H1 (cell line): ENCODE results near the gene RBBP9. TPM values are rescaled to one million over a fixed set of nuclear protein-coding genes. Genes with fewer than 3 reads are reported as not detected.

Experiments used
- CTCF ChIA-PET: fragments of 300-600 bp; sonication (Branson Sonifier 250); formaldehyde crosslinking; loops from one replicate; lab custom pipeline; 2021; ENCODE audit not compliant: partially characterized antibody; lab: Charles Lee
- POLR2A ChIA-PET: fragments of 300-600 bp; sonication (Branson Sonifier 250); formaldehyde crosslinking; loops from one replicate; lab custom pipeline; 2021; ENCODE audit warnings: inconsistent platforms; ENCODE audit not compliant: partially characterized antibody; lab: Charles Lee
- DNase-seq, 2 experiments: peaks; one replicate each; pipeline versions ENCODE4 v3.0.0 to v3.0.0-alpha.2; 2010 to 2022; ENCODE audit warnings: low spot score in 2 of 2, low read depth in 1 of 2, mixed read lengths in 1 of 2
- FAIRE-seq: peaks from 2 replicates; lab custom pipeline; 2011; peaks lifted over from hg19 to GRCh38; lab: Jason Lieb, UNC
- H2AFZ ChIP-seq: 2 replicates; pipeline ENCODE4 v1.8.1; 2012; ENCODE audit warnings: low read length, inconsistent platforms
- H2AK5ac ChIP-seq: 2 replicates; pipeline ENCODE4 v1.6.1; 2013; ENCODE audit warnings: low read depth, low read length
- H2BK120ac ChIP-seq: replicated peaks from 2 replicates; pipeline ENCODE3; 2013; ENCODE audit warnings: low read depth, low read length, inconsistent platforms
- H2BK12ac ChIP-seq: 2 replicates; pipeline ENCODE4 v1.6.1; 2013; ENCODE audit warnings: low read depth, low read length
- H2BK15ac ChIP-seq: 2 replicates; pipeline ENCODE4 v1.6.1; 2013; ENCODE audit warnings: low read length
- H2BK20ac ChIP-seq: 2 replicates; pipeline ENCODE4 v1.6.1; 2013; ENCODE audit warnings: low read length
- H2BK5ac ChIP-seq: 2 replicates; pipeline ENCODE4 v1.6.1; 2013; ENCODE audit warnings: low read depth, low read length
- H3K14ac ChIP-seq: 2 replicates; pipeline ENCODE4 v1.6.1; 2013; ENCODE audit warnings: inconsistent platforms; ENCODE audit not compliant: insufficient read length
- H3K18ac ChIP-seq: 2 replicates; pipeline ENCODE4 v1.6.1; 2013; ENCODE audit warnings: low read length; ENCODE audit errors: extremely low read depth
- H3K23ac ChIP-seq: 2 replicates; pipeline ENCODE4 v1.6.1; 2013; ENCODE audit warnings: inconsistent platforms; ENCODE audit not compliant: insufficient read length
- H3K23me2 ChIP-seq: 2 replicates; pipeline ENCODE4 v1.6.1; 2013; ENCODE audit warnings: low read depth, low read length
- H3K27ac ChIP-seq: 2 replicates; pipeline ENCODE4 v1.6.1; 2011; ENCODE audit warnings: low read depth, low read length, inconsistent platforms
- H3K27me3 ChIP-seq, 4 experiments: replicated peaks in 1 of 4; 1 replicate in 1 of 4; 2 replicates in 3 of 4; pipeline versions ENCODE4 v1.6.1 to v1.8.1; 2011 to 2013; ENCODE audit warnings: low read length in 3 of 4, mild to moderate bottlenecking in 3 of 4, inconsistent platforms in 2 of 4, mixed read lengths in 2 of 4, moderate library complexity in 1 of 4; ENCODE audit not compliant: control insufficient read depth in 3 of 4, insufficient read depth in 3 of 4; ENCODE audit errors: extremely low read depth in 1 of 4
- H3K36me3 ChIP-seq, 4 experiments: 2 replicates each; pipeline versions ENCODE4 v1.6.1 to v1.8.1; 2011 to 2013; ENCODE audit warnings: mild to moderate bottlenecking in 4 of 4, low read length in 3 of 4, moderate library complexity in 2 of 4, control low read depth in 1 of 4, inconsistent platforms in 1 of 4; ENCODE audit not compliant: insufficient read depth in 4 of 4, control insufficient read depth in 2 of 4
- H3K4ac ChIP-seq: replicated peaks from 2 replicates; pipeline ENCODE3; 2013; ENCODE audit warnings: low read length, low read depth, mixed read lengths, inconsistent platforms; ENCODE audit not compliant: insufficient read length
- H3K4me1 ChIP-seq, 4 experiments: replicated peaks in 1 of 4; 1 replicate in 1 of 4; 2 replicates in 3 of 4; pipeline versions ENCODE4 v1.6.1 to v1.8.1; 2011 to 2013; ENCODE audit warnings: low read length in 3 of 4, inconsistent platforms in 2 of 4, mixed read lengths in 1 of 4; ENCODE audit not compliant: insufficient read depth in 4 of 4, control insufficient read depth in 3 of 4
- H3K4me2 ChIP-seq, 2 experiments: 2 replicates each; pipeline versions ENCODE4 v1.6.1 to v1.8.1; 2011 to 2013; ENCODE audit warnings: low read depth in 2 of 2, low read length in 2 of 2, control low read depth in 1 of 2, inconsistent platforms in 1 of 2, mild to moderate bottlenecking in 1 of 2; ENCODE audit not compliant: insufficient read depth in 1 of 2
- H3K4me3 ChIP-seq, 4 experiments: fragments of 200-600, 300-600 bp in 1 of 4; sonication (generic), shearing (Covaris generic), sonication (Bioruptor Twin) in 1 of 4; 2 replicates each; pipeline versions ENCODE4 v1.5.1 to v1.8.1; 2011 to 2016; ENCODE audit warnings: low read length in 4 of 4, low read depth in 3 of 4, control low read depth in 2 of 4, inconsistent platforms in 2 of 4, mild to moderate bottlenecking in 2 of 4, mixed read lengths in 1 of 4, moderate library complexity in 1 of 4; ENCODE audit not compliant: insufficient read depth in 2 of 4; ENCODE audit errors: extremely low read depth in 1 of 4
- H3K56ac ChIP-seq: replicated peaks from 2 replicates; pipeline ENCODE3; 2013; ENCODE audit warnings: low read depth, mild to moderate bottlenecking, mixed read lengths, low read length, inconsistent platforms; ENCODE audit not compliant: insufficient read length
- H3K79me1 ChIP-seq: 2 replicates; pipeline ENCODE4 v1.6.1; 2013; ENCODE audit warnings: low read depth, low read length, control low read depth
- H3K79me2 ChIP-seq, 2 experiments: 2 replicates each; pipeline versions ENCODE4 v1.6.1 to v1.8.1; 2012 to 2013; ENCODE audit warnings: low read length in 2 of 2, mild to moderate bottlenecking in 2 of 2, inconsistent platforms in 1 of 2; ENCODE audit not compliant: insufficient read depth in 2 of 2, control insufficient read depth in 1 of 2
- H3K9ac ChIP-seq, 4 experiments: replicated peaks in 1 of 4; 1 replicate in 1 of 4; 2 replicates in 3 of 4; pipeline versions ENCODE4 v1.6.1 to v1.8.1; 2011 to 2013; ENCODE audit warnings: low read depth in 3 of 4, low read length in 3 of 4, control low read depth in 2 of 4, mild to moderate bottlenecking in 2 of 4, moderate library complexity in 2 of 4, inconsistent platforms in 1 of 4; ENCODE audit errors: extremely low read depth in 1 of 4
- H3K9me3 ChIP-seq, 2 experiments: 2 replicates each; pipeline versions ENCODE4 v1.6.1 to v1.8.1; 2012 to 2013; ENCODE audit warnings: mild to moderate bottlenecking in 2 of 2, moderate library complexity in 2 of 2, control low read depth in 1 of 2, inconsistent platforms in 1 of 2, low read depth in 1 of 2, low read length in 1 of 2, mixed read lengths in 1 of 2; ENCODE audit not compliant: insufficient read depth in 2 of 2
- H4K20me1 ChIP-seq, 2 experiments: replicated peaks in 1 of 2; 2 replicates each; pipeline versions ENCODE3 to v1.8.1; 2011 to 2013; ENCODE audit warnings: inconsistent platforms in 2 of 2, low read length in 2 of 2, mild to moderate bottlenecking in 1 of 2; ENCODE audit not compliant: insufficient read depth in 2 of 2, control insufficient read depth in 1 of 2
- H4K5ac ChIP-seq: 2 replicates; pipeline ENCODE4 v1.6.1; 2013; ENCODE audit warnings: low read length, low read depth, mixed read lengths, inconsistent platforms; ENCODE audit not compliant: insufficient read length
- H4K8ac ChIP-seq: 2 replicates; pipeline ENCODE4 v1.8.0; 2013; ENCODE audit warnings: mild to moderate bottlenecking, moderate library complexity, low read length, inconsistent platforms; ENCODE audit not compliant: insufficient read depth; ENCODE audit errors: extremely low read depth
- H4K91ac ChIP-seq: replicated peaks from 2 replicates; pipeline ENCODE3; 2013; ENCODE audit warnings: low read length, mixed read lengths, inconsistent platforms; ENCODE audit not compliant: insufficient read length
- CBX8 ChIP-seq: fragments of 300-800, 300-1000 bp; sonication (generic); IDR thresholded peaks from 2 replicates; pipeline ENCODE4 v1.7.1; 2016; ENCODE audit warnings: low read depth, low read length, borderline replicate concordance
- CREB1 ChIP-seq: IDR thresholded peaks from 2 replicates; pipeline ENCODE4 v1.6.1; 2012; ENCODE audit warnings: inconsistent platforms
- GABPA ChIP-seq: IDR thresholded peaks from 2 replicates; pipeline ENCODE4 v1.6.1; 2011; ENCODE audit warnings: mild to moderate bottlenecking, low read length, moderate library complexity, borderline replicate concordance; ENCODE audit not compliant: insufficient read depth
- GTF2F1 ChIP-seq: IDR thresholded peaks from 2 replicates; pipeline ENCODE4 v1.6.1; 2012; ENCODE audit warnings: low read depth, low read length, improper control_type of control experiment, borderline replicate concordance
- JUN ChIP-seq: IDR thresholded peaks from 2 replicates; pipeline ENCODE4 v1.6.1; 2011; ENCODE audit warnings: low read depth, mild to moderate bottlenecking, improper control_type of control experiment, low read length
- RBBP5 ChIP-seq: IDR thresholded peaks from 2 replicates; pipeline ENCODE4 v1.7.1; 2012; ENCODE audit warnings: low read depth, mild to moderate bottlenecking, inconsistent platforms, low read length, moderate library complexity, borderline replicate concordance
- SIRT6 ChIP-seq: IDR thresholded peaks from one replicate; pipeline ENCODE4 v1.7.1; 2012; ENCODE audit warnings: low read length, inconsistent platforms
- WGBS, 2 experiments: shearing (Covaris generic) in 1 of 2; methylation state at CpG; one replicate each; pipeline versions ENCODE4 v1.1.6 to v1.1.7; 2013 to 2015; ENCODE audit warnings: low lambda C conversion rate in 2 of 2, mixed read lengths in 2 of 2, inconsistent platforms in 1 of 2, low coverage in 1 of 2, missing lambda C conversion rate in 1 of 2; ENCODE audit not compliant: insufficient replicate concordance in 2 of 2, insufficient coverage in 1 of 2, insufficient read length in 1 of 2; ENCODE audit errors: extremely low coverage in 1 of 2, missing lambda C conversion rate in 1 of 2; 5-methylcytosine and 5-hydroxymethylcytosine counted together
- polyA plus RNA-seq, 7 experiments: library from polyadenylated mRNA; depleted of rRNA in 3 of 7; stranded (reverse) in 5 of 7; unstranded in 2 of 7; fragments of >200 nt in 5 of 7; fragments of 200-250 nt in 2 of 7; gene quantifications; 1 replicate in 5 of 7; 2 replicates in 1 of 7; 4 replicates in 1 of 7; pipeline versions ENCODE4 v1.2.1 to v1.2.3, GENCODE V29; 2011 to 2013; ENCODE audit warnings: missing spikeins in 2 of 7, mixed read lengths in 2 of 7
- total RNA-seq: library from RNA; stranded (reverse); fragmentation: NEBNext Ultra II Directional; extraction: Animal tissue kit (Norgen Biotek cat#: 25700); gene quantifications from 2 replicates; pipeline ENCODE4 v1.2.1, GENCODE V29; 2021

RBBP9 gene
- total and polyA plus RNA-seq, 2 of the 8 experiments (the other 6 are each of a cell fraction or from before 2014, with no cell fraction given): 9.5 to 13.5 TPM

GRCh38 chr20:18477218-18477617 lies 19.8 kb downstream of the RBBP9 start:
- Histone ChIP-seq H4K8ac (no peak overlapping the region), H3K36me3 (peaks cover 5 to 45% (median 29%) of the 10 kb centered on the region in 4 experiments), H4K91ac (no peak overlapping the region), H3K14ac (no peak overlapping the region), H2BK20ac (no peak overlapping the region), H3K4me1 (no peaks in the 10 kb centered on the region), H3K79me2 (no peaks in the 10 kb centered on the region), H2BK120ac (no peak overlapping the region), H2BK5ac (no peak overlapping the region), H4K5ac (no peak overlapping the region), H3K9me3 (no peaks in the 10 kb centered on the region), H3K4ac (no peak overlapping the region), H2BK15ac (no peak overlapping the region), H2AK5ac (no peak overlapping the region), H3K4me2 (no peak overlapping the region), H3K27me3 (no peaks in the 10 kb centered on the region), H3K79me1 (no peaks in the 10 kb centered on the region), H3K23me2 (no peaks in the 10 kb centered on the region), H3K4me3 (no peak overlapping the region), H2AFZ (no peak overlapping the region), H3K23ac (no peak overlapping the region), H3K9ac (no peak overlapping the region), H3K56ac (no peak overlapping the region), H2BK12ac (no peak overlapping the region), H3K18ac (no peak overlapping the region), H4K20me1 (no peaks in the 10 kb centered on the region), H3K27ac (no peak overlapping the region)
- TF ChIP-seq GABPA (no peak), GTF2F1 (no peak), JUN (no peak), RBBP5 (no peak), SIRT6 (no peak), CREB1 (no peak), CBX8 (no peak)
- 100% methylated on average over 1 of the region's 1 CpG; no CpG with 5 or more reads in 1 of the 2 experiments for WGBS, 2 experiments
- FAIRE-seq (no peak), DNase-seq (no peak)
- ChIA-PET POLR2A (interaction anchor here (1.0 to 1.7 kb wide), 3 partner anchors 9 to 20 kb away, joined by 3 to 6 read pairs (median 4); partner anchors contain the start of genes DZANK1, POLR3F and RBBP9), CTCF (interaction anchor here (0.6 to 0.7 kb wide), 2 partner anchors 28 to 73 kb away, joined by 3 read pairs; no protein-coding TSS in a partner anchor)
